ENCODE data around the gene SELENOI. TPM values are rescaled to one million over a fixed set of nuclear protein-coding genes. Genes with fewer than 3 reads are reported as not detected.

SELENOI gene
- total and polyA plus RNA-seq, 2 of the 4 experiments (the other 2 are of a cell fraction): 5.1 to 25.1 TPM

- peaks cover 47% of the 10 kb centered on the region for H3K27me3 ChIP-seq (ENCODE audit: control insufficient read depth, insufficient read depth, low read length)
- no peak overlapping the region for H3K23ac ChIP-seq (ENCODE audit: low read depth, low read length)
- H3K4me1 ChIP-seq (ENCODE audit: control insufficient read depth, insufficient read depth, low read length): no peaks in the 10 kb centered on the region
- ATAC-seq (ENCODE audit: low read depth) (no peak), DNase-seq (no peak)
- H3K56ac ChIP-seq (ENCODE audit: extremely low read depth, insufficient read depth, low read length): no peak overlapping the region
- no peak overlapping the region for H2AFZ ChIP-seq (replicated peaks; ENCODE audit: low read length, poor library complexity)
- TF ChIP-seq CHD1 (IDR thresholded peaks at IDR 0.05; ENCODE audit: low read depth, low read length): no peak
- TF ChIP-seq RFX5 (IDR thresholded peaks at IDR 0.05; ENCODE audit: low read depth, low read length): no peak
- no peak for TF ChIP-seq NFE2L2 (IDR thresholded peaks at IDR 0.05; ENCODE audit: low read depth, low read length)
- no peak for TF ChIP-seq RAD21 (IDR thresholded peaks at IDR 0.05; ENCODE audit: low read length)
- no peak for TF ChIP-seq RCOR1 (IDR thresholded peaks at IDR 0.05; ENCODE audit: insufficient replicate concordance, low read length)
- no peak for TF ChIP-seq CEBPB (IDR thresholded peaks at IDR 0.05; ENCODE audit: low read depth, low read length)
- no peak for TF ChIP-seq ELK1 (IDR thresholded peaks at IDR 0.05; ENCODE audit: borderline replicate concordance, low read depth, low read length)
- TF ChIP-seq MAZ (IDR thresholded peaks at IDR 0.05; ENCODE audit: borderline replicate concordance, low read depth, low read length): no peak
- TF ChIP-seq SMC3 (IDR thresholded peaks at IDR 0.05; ENCODE audit: low read depth, low read length): no peak
- TF ChIP-seq CTCF (conservative IDR thresholded peaks at IDR 0.05; ENCODE audit: low read depth, low read length): no peak
- TF ChIP-seq POLR2A (IDR thresholded peaks at IDR 0.05; ENCODE audit: low read depth, low read length): no peak
- TF ChIP-seq MAFK (IDR thresholded peaks at IDR 0.05; ENCODE audit: low read depth, low read length): no peak
- TF ChIP-seq FOS (IDR thresholded peaks at IDR 0.05; ENCODE audit: low read depth, low read length): no peak
- no peak for TF ChIP-seq BHLHE40 (IDR thresholded peaks at IDR 0.05; ENCODE audit: low read depth, low read length)
- no peak for TF ChIP-seq MXI1 (IDR thresholded peaks at IDR 0.05; ENCODE audit: borderline replicate concordance, low read depth, low read length)
- no peak for TF ChIP-seq USF2 (IDR thresholded peaks at IDR 0.05; ENCODE audit: low read depth, low read length)
- H2BK120ac ChIP-seq (ENCODE audit: low read depth, low read length): no peak overlapping the region
- no CpG with 5 or more reads among the region's 6 CpGs for WGBS, 2 experiments (ENCODE audit: extremely low coverage in 2 of 2, insufficient read length in 1 of 2)
- intact Hi-C loops (cut with micrococcal nuclease): no loop called here
- no peak overlapping the region for H2BK15ac ChIP-seq (ENCODE audit: low read depth, low read length)
- no peak overlapping the region for H2AK5ac ChIP-seq (ENCODE audit: low read depth, low read length)
- H3K9me1 ChIP-seq (ENCODE audit: insufficient read depth, low read length): no peaks in the 10 kb centered on the region
- no peak overlapping the region for H3K18ac ChIP-seq (ENCODE audit: low read depth, low read length)
- no peak overlapping the region for H2BK20ac ChIP-seq (ENCODE audit: low read depth, low read length)
- no peak overlapping the region for H3K4ac ChIP-seq (ENCODE audit: low read depth, low read length)
- H3K14ac ChIP-seq (replicated peaks; ENCODE audit: low read depth, low read length): no peak overlapping the region
- no peak overlapping the region for H4K8ac ChIP-seq (ENCODE audit: low read depth in 2 of 2, low read length in 2 of 2)
- ChIA-PET CTCF (interaction anchor here (0.6 kb wide), 2 partner anchors 65 to 103 kb away, joined by 3 read pairs; no protein-coding TSS in a partner anchor), POLR2A (ENCODE audit: unreplicated experiment) (no interaction called here)
- H4K5ac ChIP-seq (ENCODE audit: low read depth, low read length): no peak overlapping the region
- H3K9ac ChIP-seq (ENCODE audit: low read depth, low read length): no peak overlapping the region
- in situ Hi-C loops (cut with MboI; ENCODE audit: low sequenced_read_pairs): no loop called here
- no peak overlapping the region for H2AK9ac ChIP-seq (replicated peaks; ENCODE audit: low read depth, low read length, poor library complexity)
- no peak overlapping the region for H3K27ac ChIP-seq (ENCODE audit: insufficient read depth, low read length)
- no peak overlapping the region for H2BK5ac ChIP-seq (ENCODE audit: low read depth, low read length, poor library complexity, severe bottlenecking)
- H3K79me1 ChIP-seq (ENCODE audit: low read depth in 1 of 2, low read length in 2 of 2): no peaks in the 10 kb centered on the region
- dilution Hi-C loops (cut with HindIII; ENCODE audit: low sequenced_read_pairs, unreplicated experiment): no loop called here
- H3K36me3 ChIP-seq (ENCODE audit: control insufficient read depth, insufficient read depth, low read length): no peaks in the 10 kb centered on the region
- H3K9me3 ChIP-seq (ENCODE audit: control insufficient read depth, insufficient read depth, low read length): no peaks in the 10 kb centered on the region
- H4K20me1 ChIP-seq (ENCODE audit: insufficient read depth, low read length): no peaks in the 10 kb centered on the region
- no TSS peak for BruUV-seq (replicated peaks)
- no peak overlapping the region for H4K91ac ChIP-seq (ENCODE audit: insufficient read depth, low read depth, low read length)
- no peak overlapping the region for H3K4me2 ChIP-seq (ENCODE audit: low read depth, low read length)
- H3K4me3 ChIP-seq (ENCODE audit: insufficient read depth, low read depth, low read length): no peak overlapping the region
Measured at GRCh38 chr2:26318950-26319349, 27.0 kb upstream of the SELENOI start.
